NCI-H2029 treated with DMSO at 0.1 percent for 48 hours (cell line): ENCODE measurements around the gene ANAPC16.
"Not testable (repeated sequence)": the region's sequence is repeated elsewhere in the genome, so short reads cannot be mapped to it uniquely, and the experiment has no call there.

Experiments
- DNase-seq: peaks from one replicate; lab custom pipeline; 2025; lab: John Stamatoyannopoulos, UW

ANAPC16 gene

GRCh38 chr10:72244573-72245038 is 28.8 kb downstream of the ANAPC16 start:
- DNase-seq: no peak

- no peak for DNase-seq
Measured at GRCh38 chr10:72245949-72246525, 30.2 kb downstream of the ANAPC16 start.

GRCh38 chr10:72248468-72249151 is 32.8 kb downstream of the ANAPC16 start:
- no peak for DNase-seq

- DNase-seq: not testable (repeated sequence)
Measured at GRCh38 chr10:72249176-72249862, 33.5 kb downstream of the ANAPC16 start.

GRCh38 chr10:72250666-72251065 is 34.9 kb downstream of the ANAPC16 start:
- no peak for DNase-seq

GRCh38 chr10:72251635-72252034 is 35.8 kb downstream of the ANAPC16 start:
- no peak for DNase-seq

GRCh38 chr10:72252972-72253371 is 37.2 kb downstream of the ANAPC16 start:
- no peak for DNase-seq

GRCh38 chr10:72253578-72253977 is 37.8 kb downstream of the ANAPC16 start:
- no peak for DNase-seq

GRCh38 chr10:72254813-72255568 is 39.2 kb downstream of the ANAPC16 start:
- DNase-seq: no peak

GRCh38 chr10:72255977-72256729 is 40.3 kb downstream of the ANAPC16 start:
- no peak for DNase-seq

GRCh38 chr10:72257051-72257892 is 41.5 kb downstream of the ANAPC16 start:
- no peak for DNase-seq

GRCh38 chr10:72258617-72259016 is 42.8 kb downstream of the ANAPC16 start:
- DNase-seq: no peak

- no peak for DNase-seq
Measured at GRCh38 chr10:72259491-72260238, 43.9 kb downstream of the ANAPC16 start.

GRCh38 chr10:72260239-72260975 is 44.6 kb downstream of the ANAPC16 start:
- no peak for DNase-seq

- DNase-seq: no peak
Measured at GRCh38 chr10:72260976-72261783, 45.4 kb downstream of the ANAPC16 start.

- no peak for DNase-seq
Measured at GRCh38 chr10:72261784-72262404, 46.1 kb downstream of the ANAPC16 start.

- peak; percentile 45 for DNase-seq
Measured at GRCh38 chr10:72263613-72264241, 47.9 kb downstream of the ANAPC16 start.

GRCh38 chr10:72264536-72264935 is 48.7 kb downstream of the ANAPC16 start:
- DNase-seq: no peak
